SHP77 (cell line): ENCODE data around the gene TMEM63A.
"Not testable (repeated sequence)": the region's sequence is repeated elsewhere in the genome, so short reads cannot be mapped to it uniquely, and the experiment has no call there.

ENCODE experiments used
- DNase-seq, 2 experiments: peaks; one replicate each; lab custom pipeline; 2025; lab: John Stamatoyannopoulos, UW

Gene TMEM63A

DNA sequence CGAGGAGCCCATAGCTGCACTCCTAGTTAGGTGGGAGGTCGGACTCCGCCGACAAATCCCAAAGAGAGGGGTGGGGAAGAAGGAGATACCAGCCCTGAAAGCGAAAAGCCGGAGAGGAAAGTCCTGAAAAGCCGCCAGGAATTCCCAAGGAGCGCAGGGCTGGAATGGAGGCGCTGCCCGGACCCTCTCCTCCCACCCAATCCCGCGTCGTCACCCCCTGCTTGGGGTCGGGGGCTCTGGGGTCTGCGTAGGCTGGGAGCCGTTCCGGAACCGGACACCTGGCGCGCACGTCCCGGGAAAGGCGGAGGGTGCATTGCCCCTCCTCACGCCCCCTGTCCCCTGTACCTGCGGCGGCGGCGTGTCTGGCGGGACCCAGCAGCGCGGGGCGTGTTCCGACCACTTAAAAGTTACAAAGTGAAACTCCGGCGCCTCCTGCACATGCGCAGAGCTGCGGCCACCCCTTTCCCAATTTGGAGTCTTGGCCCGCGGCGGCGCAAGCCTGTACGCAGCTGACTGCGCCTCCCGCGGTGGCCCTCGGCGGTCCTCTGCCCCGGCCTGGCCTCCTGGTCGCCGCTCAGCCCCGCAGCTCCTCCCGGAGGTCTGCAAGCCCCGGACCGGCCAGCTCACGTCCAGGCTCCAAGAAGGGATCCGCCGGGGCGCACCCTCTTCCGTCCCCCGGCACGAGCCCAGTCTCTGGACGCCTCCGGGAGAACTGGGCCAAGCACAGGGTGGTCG, at the start of gene TMEM63A:
TMEM63A (minus strand) TSS at position 422 of the 735 bp plus-strand sequence. CDS start 4,800 bp downstream, outside the sequence.
- no peak for DNase-seq

DNA sequence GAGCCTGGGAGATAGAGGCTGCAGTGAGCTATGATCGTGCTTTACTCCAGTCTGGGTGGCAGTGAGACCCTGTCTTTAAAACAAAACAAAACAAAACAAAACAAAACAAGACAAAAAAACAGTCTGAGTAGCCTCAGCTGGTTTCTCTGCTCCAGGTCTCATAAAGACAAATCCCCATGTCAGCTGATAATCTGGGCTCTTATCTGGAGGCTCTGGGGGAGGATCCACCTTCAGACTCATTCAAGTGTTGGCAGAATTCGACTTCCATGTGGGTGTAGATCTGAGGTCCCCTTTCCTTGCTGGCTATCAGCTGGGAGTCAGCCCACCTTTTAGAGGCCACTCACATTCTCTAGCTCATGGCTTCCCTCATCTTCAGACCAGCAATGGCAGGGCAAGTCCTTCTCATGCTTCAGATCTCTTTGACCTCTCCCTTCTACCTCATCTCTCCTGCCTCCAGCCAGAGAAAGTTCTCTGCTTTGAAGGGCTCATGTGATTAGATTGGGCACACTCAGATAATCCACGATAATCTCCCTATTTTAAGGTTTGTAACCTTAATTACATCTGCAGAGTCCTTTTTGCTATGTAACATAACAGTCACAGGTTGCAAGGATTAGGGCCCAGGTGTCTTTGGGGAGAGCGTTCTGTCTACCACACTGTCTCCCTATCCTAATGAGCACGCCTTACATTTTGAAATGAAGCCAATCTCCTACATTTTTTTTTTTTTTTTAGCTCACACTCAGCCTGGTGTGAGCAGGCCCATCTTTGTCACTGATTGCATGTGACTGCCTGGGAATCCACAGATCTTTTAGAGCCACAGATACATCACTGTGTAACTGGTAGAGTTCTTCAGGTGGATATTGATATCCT, 49.3 kb upstream of the TMEM63A start:
- no peak for DNase-seq

GRCh38 chr1:225930566-225930965, 48.4 kb upstream of the TMEM63A start:
- DNase-seq, result no peak

GRCh38 chr1:225929462-225929861, 47.3 kb upstream of the TMEM63A start:
- DNase-seq, result not testable (repeated sequence)

GRCh38 chr1:225928186-225929175, 46.3 kb upstream of the TMEM63A start:
- no peak for DNase-seq

DNA sequence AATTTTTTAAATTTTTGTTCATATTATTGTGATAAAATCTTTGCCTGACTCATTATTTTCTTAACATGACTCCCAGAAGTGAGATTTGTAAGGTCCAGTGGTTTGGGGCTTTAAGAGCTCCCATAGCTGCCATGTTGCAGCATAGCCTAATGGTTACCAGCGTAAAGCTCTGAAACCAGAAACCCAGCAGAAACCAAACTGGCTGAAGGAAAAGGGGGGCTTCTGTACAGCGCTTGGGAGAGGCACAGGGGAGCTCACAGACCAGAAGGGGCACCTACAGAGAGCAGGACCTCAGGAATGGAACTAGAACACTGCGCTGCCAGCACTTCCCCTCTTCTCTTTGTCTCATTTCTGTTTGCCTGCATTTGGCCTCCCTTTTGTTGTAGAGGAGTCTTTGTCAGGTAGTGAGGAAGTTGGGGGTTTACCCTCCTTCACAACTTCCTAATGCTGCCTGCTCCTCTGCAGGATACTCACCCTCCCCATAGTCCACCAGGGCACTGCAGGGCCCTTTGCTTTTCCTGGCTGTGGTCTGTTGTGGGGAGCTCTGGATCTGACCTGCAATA, 44.5 kb upstream of the TMEM63A start:
- no peak for DNase-seq

DNA sequence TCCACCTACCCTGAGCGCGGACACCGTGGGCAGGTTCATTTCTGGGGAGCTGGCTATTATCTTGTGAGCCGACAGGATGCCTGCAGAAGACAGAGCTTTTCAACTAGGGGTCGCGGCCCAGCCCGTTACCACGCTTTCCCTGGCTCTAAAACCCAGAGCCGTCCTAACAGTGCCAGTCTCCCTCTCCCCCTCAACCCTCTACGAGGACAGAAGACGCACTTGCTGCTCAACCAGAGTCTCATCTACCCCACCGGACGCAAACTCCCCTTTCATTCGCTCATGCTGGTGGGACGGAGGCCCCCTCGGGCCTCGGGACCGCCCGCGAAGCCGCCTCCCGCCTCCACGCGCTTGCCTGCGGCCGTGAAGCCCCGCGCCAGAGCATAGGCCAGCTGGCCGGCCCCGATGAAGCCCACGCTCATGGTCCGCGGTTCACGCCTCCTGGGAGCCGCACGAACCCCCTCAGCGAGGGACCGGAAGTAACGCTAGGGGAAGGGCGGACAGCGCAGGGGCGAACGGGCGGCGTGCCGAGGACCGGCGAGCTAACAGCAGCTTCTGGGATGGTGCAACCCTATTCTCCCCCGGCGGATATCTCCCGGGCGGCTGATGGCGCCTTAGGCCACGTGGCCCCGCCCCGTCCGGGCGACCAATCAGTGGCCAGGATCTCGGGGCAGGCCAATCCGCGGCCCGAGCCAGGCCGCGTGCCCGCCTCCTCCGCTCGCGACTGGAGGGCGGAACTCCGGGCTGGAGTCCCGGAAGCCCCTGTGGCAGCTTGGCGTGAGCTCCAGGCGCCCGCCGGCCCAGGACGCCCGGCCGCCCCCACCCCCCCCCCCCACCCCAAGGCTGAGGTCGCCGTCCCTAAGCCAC, 41.7 kb upstream of the TMEM63A start, which contains the start of gene PYCR2:
PYCR2 (minus strand) TSS at position 559 of the 864 bp plus-strand sequence; CDS start at position 419, 140 bp downstream.
- DNase-seq, result peak; percentile 93 to 95

- DNase-seq, result no peak
These were observed 41.2 kb upstream of the TMEM63A start for GRCh38 chr1:225923381-225923691.

DNA sequence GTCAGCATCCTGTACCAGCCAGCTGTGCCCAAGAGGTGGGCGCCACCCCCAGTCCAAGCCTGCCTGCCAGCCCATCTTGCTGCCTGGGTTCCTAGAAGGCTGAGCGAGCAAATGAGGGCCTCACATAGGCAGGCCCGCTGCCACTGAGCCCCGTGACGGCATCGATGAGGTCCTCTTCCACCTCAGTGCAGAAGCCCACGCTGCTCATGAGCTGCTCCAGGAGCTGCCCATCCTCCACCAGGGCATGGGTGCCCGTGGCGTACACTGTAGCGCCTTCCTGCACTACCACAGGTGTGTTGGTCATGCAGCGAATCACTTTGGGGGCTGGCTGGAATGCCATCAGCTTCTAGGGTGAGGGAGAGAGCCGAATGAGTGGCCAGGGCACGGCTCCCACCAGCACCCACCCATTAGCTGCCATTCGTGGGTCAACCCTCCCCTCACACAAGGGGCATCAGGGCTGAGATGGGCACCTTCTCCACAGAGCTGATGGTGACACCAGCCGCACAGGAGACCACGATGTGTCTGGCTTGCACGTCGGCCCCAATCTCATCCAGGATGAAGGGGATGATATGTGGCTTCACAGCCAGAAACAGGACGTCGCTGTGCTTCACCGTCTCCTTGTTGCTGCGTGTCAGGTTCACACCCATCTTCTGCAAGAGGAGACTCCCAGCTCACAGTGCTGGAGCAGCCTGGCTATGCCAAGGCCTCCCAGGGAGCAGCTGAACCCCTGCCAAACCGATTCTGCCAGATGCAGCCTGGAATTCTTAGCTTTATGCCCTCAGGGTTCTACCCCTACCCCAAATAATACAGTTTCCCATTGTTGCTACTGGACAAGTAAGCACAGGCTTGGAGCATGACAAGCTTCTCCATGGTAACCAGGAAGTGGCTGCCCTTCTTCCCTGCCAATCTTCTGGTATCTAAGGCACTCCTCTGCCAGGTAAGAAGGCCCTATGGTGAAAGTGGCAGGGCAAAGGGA, 39.8 kb upstream of the TMEM63A start:
- DNase-seq, result no peak

- peak in 1 of 2 experiments; percentile 28 for DNase-seq
These were observed 37.7 kb upstream of the TMEM63A start for GRCh38 chr1:225919906-225920305.

GRCh38 chr1:225918280-225918679, 36.1 kb upstream of the TMEM63A start:
- DNase-seq, result no peak

- DNase-seq, result no peak
These were observed 35.4 kb upstream of the TMEM63A start for GRCh38 chr1:225917536-225917935.

DNA sequence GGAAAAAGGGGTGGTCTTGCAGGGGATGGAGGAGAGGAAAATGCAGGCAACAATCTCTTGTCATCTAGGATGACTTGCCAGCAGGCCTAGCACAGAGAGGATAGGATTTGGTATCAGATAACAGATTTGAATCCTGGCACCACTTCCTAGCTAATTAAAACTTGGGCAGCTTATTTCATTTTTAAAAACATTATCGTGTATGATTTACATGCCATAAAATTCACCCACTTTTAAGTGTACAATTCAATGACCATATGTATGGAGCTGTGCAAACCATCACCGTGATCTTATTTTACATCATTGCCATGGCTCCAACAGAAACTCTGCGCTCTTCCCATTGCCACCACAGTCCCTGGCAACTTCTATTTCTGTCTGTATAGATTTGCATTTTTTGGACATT, 34.9 kb upstream of the TMEM63A start:
- no peak for DNase-seq

DNA sequence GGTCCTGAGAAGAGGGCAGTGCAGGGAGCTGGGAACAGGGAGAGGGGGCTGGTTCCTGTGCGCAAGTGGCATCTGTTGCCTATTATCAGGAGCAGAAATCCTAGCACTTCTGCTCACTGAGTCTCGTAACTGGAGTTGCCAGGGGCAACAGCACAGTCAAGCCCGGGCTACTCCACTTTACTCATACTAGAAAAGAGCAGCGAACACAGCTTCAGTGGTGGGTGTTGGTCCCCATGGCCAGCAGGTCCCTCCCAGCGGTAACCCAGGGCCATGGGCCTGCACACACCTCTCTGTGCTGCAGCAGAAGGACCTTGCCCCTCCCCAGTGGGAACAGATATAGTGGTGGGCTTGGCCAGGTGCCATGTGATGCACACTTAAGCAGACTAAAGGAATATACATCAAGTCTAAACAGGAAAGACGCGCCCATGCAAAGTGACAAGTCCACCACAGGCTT, 33.4 kb upstream of the TMEM63A start:
- DNase-seq, result no peak

GRCh38 chr1:225914947-225915346, 32.8 kb upstream of the TMEM63A start:
- no peak for DNase-seq

- no peak for DNase-seq
These were observed 32.2 kb upstream of the TMEM63A start for GRCh38 chr1:225914391-225914790.

DNA sequence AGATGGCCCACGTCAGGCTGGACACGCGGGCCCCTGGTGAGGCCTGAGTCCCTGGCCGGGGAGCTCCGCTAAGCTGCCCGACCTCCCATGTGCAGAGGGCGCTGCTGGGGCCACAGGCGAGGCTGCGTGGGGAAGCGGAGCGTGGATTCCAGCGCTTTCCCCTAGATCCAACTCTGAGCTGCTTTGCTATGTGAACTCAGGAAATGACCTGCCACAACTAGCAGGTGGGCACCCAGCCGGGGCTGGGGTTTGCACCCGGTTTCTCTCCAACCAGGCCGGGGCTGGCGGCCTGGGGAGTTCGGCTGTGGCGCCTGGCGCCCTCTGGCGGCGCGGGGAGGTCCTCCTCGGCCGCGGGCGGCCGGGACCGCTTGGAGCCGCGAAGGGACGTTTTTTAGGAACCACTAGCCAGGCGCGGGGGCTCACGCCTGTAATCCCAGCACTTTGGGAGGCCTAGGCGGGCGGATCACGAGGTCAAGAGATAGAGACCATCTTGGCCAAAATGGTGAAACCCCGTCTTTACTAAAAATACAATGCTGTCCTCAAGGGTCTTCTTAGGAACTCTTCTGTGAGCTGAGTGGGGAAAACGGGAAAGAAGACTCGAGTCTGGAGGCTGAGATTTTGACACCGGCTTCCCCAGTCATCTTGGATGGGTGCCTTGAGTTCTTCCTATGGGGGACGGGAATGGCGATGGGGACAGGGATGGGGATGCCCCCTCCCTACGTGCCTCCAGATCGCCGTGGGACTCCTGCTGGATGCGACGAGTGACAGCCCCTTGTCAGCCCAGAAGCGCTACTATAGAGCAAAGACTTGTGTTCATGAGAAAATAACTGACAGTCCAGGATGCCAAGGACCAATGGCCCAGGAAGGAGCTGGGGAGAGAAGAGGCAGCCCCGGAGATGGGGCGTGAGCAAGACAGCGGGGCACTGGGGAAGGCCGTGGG, 29.3 kb upstream of the TMEM63A start:
- peak in 1 of 2 experiments; percentile 21 for DNase-seq

GRCh38 chr1:225909477-225909876, 27.3 kb upstream of the TMEM63A start:
- DNase-seq, result no peak
